HCT116 (cell line): ENCODE data around the gene TTC9B. TPM values are rescaled to one million over a fixed set of nuclear protein-coding genes. Genes with fewer than 3 reads are reported as not detected.
A peak's percentile ranks its signal among the peaks of the same experiment; 100 is the strongest.

Experiments
- ATAC-seq: fragments of 200-7000 bp; cut with Tn5 transposase; 2 replicates; pipeline ENCODE4 v1.9.1; 2020; ENCODE audit warnings: mild to moderate bottlenecking, moderate library complexity
- BruUV-seq: library from RNA; stranded (reverse); fragments of 400-500 nt; replicated peaks from 2 replicates; lab custom pipeline; 2021; lab: Mats Ljungman, UMichigan
- CTCF ChIA-PET: fragments of 300-600 bp; sonication (Branson Sonifier 250); formaldehyde crosslinking; loops from one replicate; lab custom pipeline; 2021; ENCODE audit warnings: antibody characterized with exemption; lab: Charles Lee
- POLR2A ChIA-PET: fragments of 300-600, 350-600 bp; sonication (Branson Sonifier 250); formaldehyde crosslinking; loops from one replicate; lab custom pipeline; 2021; ENCODE audit warnings: antibody characterized with exemption; lab: Charles Lee
- RAD21 ChIA-PET, 2 experiments: fragments of 300-600 bp; sonication (Branson Sonifier 250); formaldehyde crosslinking; loops; one replicate each; lab custom pipeline; 2023; ENCODE audit warnings: low total read pairs in 2 of 2; ENCODE audit not compliant: uncharacterized antibody in 2 of 2, unreplicated experiment in 2 of 2, low non-redundant PET in 1 of 2; lab: Charles Lee
- DNase-seq: peaks from one replicate; pipeline ENCODE4 v3.0.0-alpha.2; 2010; ENCODE audit warnings: low read depth, low spot score
- H2AFZ ChIP-seq: fragments of 200-600 bp; shearing (Covaris generic), sonication (generic); 2 replicates; pipeline ENCODE4 v1.6.1; 2017; ENCODE audit warnings: low read depth, mixed run types, mixed read lengths, antibody characterized with exemption, low read length; ENCODE audit not compliant: poor library complexity, severe bottlenecking
- H3K27ac ChIP-seq: 2 replicates; pipeline ENCODE4 v1.5.1; 2012; ENCODE audit warnings: low read depth, low read length
- H3K27me3 ChIP-seq: fragments of 200-600 bp; sonication (generic); 2 replicates; pipeline ENCODE4 v1.6.1; 2016; ENCODE audit warnings: mixed run types, low read length, mixed read lengths; ENCODE audit not compliant: insufficient read depth
- H3K36me3 ChIP-seq, 2 experiments: fragments of 200-500 bp in 1 of 2; fragments of 200-600 bp in 1 of 2; sonication (Bioruptor generic) in 1 of 2; sonication (generic) in 1 of 2; 2 replicates each; pipeline versions ENCODE4 v1.5.1 to v1.6.1; 2014 to 2016; ENCODE audit warnings: low read length in 2 of 2, inconsistent platforms in 1 of 2, mixed read lengths in 1 of 2, mixed run types in 1 of 2; ENCODE audit not compliant: insufficient read depth in 2 of 2, control insufficient read depth in 1 of 2
- H3K4me1 ChIP-seq, 2 experiments: fragments of 200-600 bp in 1 of 2; sonication (generic) in 1 of 2; 2 replicates each; pipeline versions ENCODE4 v1.5.1 to v1.6.1; 2012 to 2017; ENCODE audit warnings: low read length in 2 of 2, inconsistent platforms in 1 of 2, mild to moderate bottlenecking in 1 of 2, mixed read lengths in 1 of 2, mixed run types in 1 of 2, moderate library complexity in 1 of 2; ENCODE audit not compliant: insufficient read depth in 2 of 2, control insufficient read depth in 1 of 2
- H3K4me2 ChIP-seq: fragments of 200-600 bp; sonication (generic); 2 replicates; pipeline ENCODE4 v1.6.1; 2017; ENCODE audit warnings: mixed run types, low read length, mixed read lengths
- H3K4me3 ChIP-seq, 2 experiments: fragments of 200-600 bp in 1 of 2; sonication (generic) in 1 of 2; replicated peaks in 1 of 2; 2 replicates each; pipeline ENCODE4 v1.5.1; 2011 to 2016; ENCODE audit warnings: low read length in 2 of 2, control low read depth in 1 of 2, low read depth in 1 of 2, mild to moderate bottlenecking in 1 of 2, mixed read lengths in 1 of 2, mixed run types in 1 of 2
- H3K79me2 ChIP-seq: fragments of 200-600 bp; sonication (generic); 2 replicates; pipeline ENCODE4 v1.6.1; 2017; ENCODE audit warnings: mild to moderate bottlenecking, mixed run types, low read length, moderate library complexity, mixed read lengths; ENCODE audit not compliant: insufficient read depth
- H3K9ac ChIP-seq: fragments of 200-600 bp; sonication (generic); 2 replicates; pipeline ENCODE4 v1.6.1; 2016; ENCODE audit warnings: low read length, mixed read lengths
- H3K9me2 ChIP-seq: fragments of 200-600 bp; sonication (generic), shearing (Covaris generic); 2 replicates; pipeline ENCODE4 v1.6.1; 2017; ENCODE audit warnings: mixed run types, mild to moderate bottlenecking, moderate library complexity; ENCODE audit not compliant: insufficient read depth
- H3K9me3 ChIP-seq, 2 experiments: fragments of 200-500 bp in 1 of 2; fragments of 200-600 bp in 1 of 2; sonication (Bioruptor generic) in 1 of 2; sonication (generic) in 1 of 2; 2 replicates each; pipeline ENCODE4 v1.6.1; 2014 to 2017; ENCODE audit warnings: low read length in 2 of 2, mixed read lengths in 2 of 2, inconsistent platforms in 1 of 2, low read depth in 1 of 2, mild to moderate bottlenecking in 1 of 2, mixed run types in 1 of 2, moderate library complexity in 1 of 2; ENCODE audit not compliant: control insufficient read depth in 1 of 2, insufficient read depth in 1 of 2
- H4K20me1 ChIP-seq: fragments of 200-600 bp; sonication (generic), shearing (Covaris generic); 2 replicates; pipeline ENCODE4 v1.6.1; 2017; ENCODE audit warnings: mixed run types, mild to moderate bottlenecking, moderate library complexity; ENCODE audit not compliant: insufficient read depth
- CBX3 ChIP-seq: IDR thresholded peaks from 2 replicates; pipeline ENCODE4 v1.6.1; 2012; ENCODE audit warnings: low read depth
- CTCF ChIP-seq, 3 experiments: fragments of 200-600 bp in 1 of 3; sonication (generic) in 1 of 3; IDR thresholded peaks in 2 of 3; conservative IDR thresholded peaks in 1 of 3; 2 replicates each; pipeline ENCODE4 v1.5.1; 2012 to 2017; ENCODE audit warnings: low read depth in 2 of 3, low read length in 2 of 3, antibody characterized with exemption in 1 of 3, borderline replicate concordance in 1 of 3, control low read depth in 1 of 3, mild to moderate bottlenecking in 1 of 3, mixed read lengths in 1 of 3, mixed run types in 1 of 3, moderate library complexity in 1 of 3; ENCODE audit not compliant: insufficient read depth in 1 of 3
- ELF1 ChIP-seq: IDR thresholded peaks from 2 replicates; pipeline ENCODE4 v1.6.1; 2012; ENCODE audit warnings: low read depth, borderline replicate concordance
- EZH2 ChIP-seq: fragments of 200-600 bp; sonication (generic); IDR thresholded peaks from 2 replicates; pipeline ENCODE4 v1.6.1; 2017; ENCODE audit warnings: antibody characterized with exemption, mixed run types
- EZH2phosphoT487 ChIP-seq: fragments of 200-600 bp; IDR thresholded peaks from 2 replicates; pipeline ENCODE4 v1.6.1; 2018; ENCODE audit warnings: antibody characterized with exemption, borderline replicate concordance
- POLR2A ChIP-seq: IDR thresholded peaks from 2 replicates; pipeline ENCODE4 v1.7.0; 2011; ENCODE audit warnings: borderline replicate concordance; ENCODE audit not compliant: insufficient read depth, insufficient read length; ENCODE audit errors: extremely low read depth
- POLR2AphosphoS5 ChIP-seq: IDR thresholded peaks from 2 replicates; pipeline ENCODE4 v1.6.1; 2011; ENCODE audit warnings: mild to moderate bottlenecking, low read depth, low read length, moderate library complexity
- REST ChIP-seq: IDR thresholded peaks from 2 replicates; pipeline ENCODE4 v1.6.1; 2012; ENCODE audit warnings: low read depth
- SP1 ChIP-seq: IDR thresholded peaks from 2 replicates; pipeline ENCODE4 v1.6.1; 2012; ENCODE audit warnings: low read depth
- SRF ChIP-seq: IDR thresholded peaks from 2 replicates; pipeline ENCODE4 v1.6.1; 2012; ENCODE audit warnings: low read depth
- TCF7L2 ChIP-seq: IDR thresholded peaks from 2 replicates; pipeline ENCODE4 v1.7.0; 2011; ENCODE audit warnings: borderline replicate concordance, inconsistent platforms; ENCODE audit not compliant: insufficient read depth, insufficient read length; ENCODE audit errors: extremely low read depth
- YY1 ChIP-seq: IDR thresholded peaks from 2 replicates; pipeline ENCODE4 v1.6.1; 2011; ENCODE audit warnings: low read length, low read depth, moderate library complexity, mild to moderate bottlenecking; ENCODE audit not compliant: insufficient replicate concordance; ENCODE audit errors: extremely low read depth
- intact Hi-C: fragments of 100-400 bp; cut with micrococcal nuclease; formaldehyde crosslinking; loops from 2 replicates; pipeline ENCODE4 v1.10.0; 2022
- total RNA-seq: library from RNA; stranded (reverse); gene quantifications from one replicate; pipeline ENCODE4 v1.2.1, GENCODE V29; 2021; ENCODE audit not compliant: unreplicated experiment
- TF ChIP-seq, protein P1 (sequence below): IDR thresholded peaks from 2 replicates; pipeline ENCODE4 v1.6.1; 2011; ENCODE audit warnings: mild to moderate bottlenecking, low read length, moderate library complexity; ENCODE audit not compliant: insufficient replicate concordance; ENCODE audit errors: extremely low read depth

Gene TTC9B
- total RNA-seq, 1 experiment from 2014 or later, result 1.7 TPM

DNA sequence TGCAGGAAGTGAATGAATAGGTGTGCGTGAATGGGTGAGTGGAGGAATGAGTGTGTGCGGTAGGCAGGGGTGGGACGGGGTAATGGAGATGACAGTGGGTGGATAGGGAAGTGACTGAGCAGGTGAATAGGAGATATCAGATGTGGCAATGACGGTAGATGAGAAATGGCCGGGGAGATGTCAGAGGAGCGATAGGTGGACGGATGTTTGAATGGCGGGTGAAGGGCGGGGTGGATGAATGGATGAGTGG, 1.5 kb downstream of the TTC9B start:
- Histone ChIP-seq H3K36me3 (no peaks in the 10 kb centered on the region), H3K27ac (peak overlapping the region; percentile 87), H3K9ac (peak overlapping the region; percentile 77), H3K4me2 (peak overlapping the region; percentile 91), H3K4me1 (peaks cover 31 to 53% of the 10 kb centered on the region in 2 experiments), H4K20me1 (no peaks in the 10 kb centered on the region), H3K27me3 (no peaks in the 10 kb centered on the region), H3K9me3 (no peaks in the 10 kb centered on the region), H3K9me2 (no peaks in the 10 kb centered on the region), H3K79me2 (no peaks in the 10 kb centered on the region), H2AFZ (no peak overlapping the region), H3K4me3 (peak overlapping the region; percentile 52 to 59)
- intact Hi-C loops, result no loop called here
- ATAC-seq (no peak), DNase-seq (no peak)
- no peak for TF ChIP-seq SP1
- no peak for TF ChIP-seq POLR2AphosphoS5
- TF ChIP-seq, protein P1, sequence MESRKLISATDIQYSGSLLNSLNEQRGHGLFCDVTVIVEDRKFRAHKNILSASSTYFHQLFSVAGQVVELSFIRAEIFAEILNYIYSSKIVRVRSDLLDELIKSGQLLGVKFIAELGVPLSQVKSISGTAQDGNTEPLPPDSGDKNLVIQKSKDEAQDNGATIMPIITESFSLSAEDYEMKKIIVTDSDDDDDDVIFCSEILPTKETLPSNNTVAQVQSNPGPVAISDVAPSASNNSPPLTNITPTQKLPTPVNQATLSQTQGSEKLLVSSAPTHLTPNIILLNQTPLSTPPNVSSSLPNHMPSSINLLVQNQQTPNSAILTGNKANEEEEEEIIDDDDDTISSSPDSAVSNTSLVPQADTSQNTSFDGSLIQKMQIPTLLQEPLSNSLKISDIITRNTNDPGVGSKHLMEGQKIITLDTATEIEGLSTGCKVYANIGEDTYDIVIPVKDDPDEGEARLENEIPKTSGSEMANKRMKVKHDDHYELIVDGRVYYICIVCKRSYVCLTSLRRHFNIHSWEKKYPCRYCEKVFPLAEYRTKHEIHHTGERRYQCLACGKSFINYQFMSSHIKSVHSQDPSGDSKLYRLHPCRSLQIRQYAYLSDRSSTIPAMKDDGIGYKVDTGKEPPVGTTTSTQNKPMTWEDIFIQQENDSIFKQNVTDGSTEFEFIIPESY, result no peak
- no peak for TF ChIP-seq CBX3
- no peak for TF ChIP-seq CTCF (IDR thresholded peaks at IDR 0.05 in 2 of 3, conservative IDR thresholded peaks at IDR 0.05 in 1 of 3; ENCODE audit: borderline replicate concordance in 1 of 3, insufficient read depth in 1 of 3, low read depth in 2 of 3, low read length in 2 of 3)
- TF ChIP-seq EZH2phosphoT487, result no peak
- no peak for TF ChIP-seq POLR2A
- TF ChIP-seq EZH2, result no peak
- no peak for TF ChIP-seq REST
- no peak for TF ChIP-seq YY1
- TF ChIP-seq TCF7L2, result no peak
- TF ChIP-seq SRF, result no peak
- no peak for TF ChIP-seq ELF1
- RAD21 ChIA-PET, result no interaction called here
- CTCF ChIA-PET, result interaction anchor here (0.9 to 1.7 kb wide), 7 partner anchors 20 to 209 kb away, joined by 3 to 10 read pairs (median 6); partner anchors contain the start of genes MAP3K10 and SERTAD1
- BruUV-seq, result no TSS peak
- POLR2A ChIA-PET, result interaction anchor here (1.8 kb wide), 1 partner anchor 69 kb away, joined by 6 read pairs; no protein-coding TSS in a partner anchor
